Measurements from ENCODE around the gene ZBTB12. TPM values are rescaled to one million over a fixed set of nuclear protein-coding genes. Genes with fewer than 3 reads are reported as not detected.

Gene ZBTB12
- total and polyA plus RNA-seq, 2 of the 8 experiments (the other 6 are each of a cell fraction or from before 2014, with no cell fraction given), result 20.7 to 40.8 TPM

- no peaks in the 10 kb centered on the region for H3K79me2 ChIP-seq (ENCODE audit: control insufficient read depth in 1 of 2, insufficient read depth in 2 of 2, low read length in 2 of 2)
- no peak overlapping the region for H2AK5ac ChIP-seq (ENCODE audit: low read depth, low read length)
- H3K79me1 ChIP-seq (ENCODE audit: low read depth, low read length), result no peaks in the 10 kb centered on the region
- H3K14ac ChIP-seq (ENCODE audit: insufficient read length), result no peak overlapping the region
- no peak overlapping the region for H2BK15ac ChIP-seq (ENCODE audit: low read length)
- H3K9me3 ChIP-seq (ENCODE audit: insufficient read depth in 2 of 2, low read depth in 1 of 2, low read length in 1 of 2), result no peaks in the 10 kb centered on the region
- no peak overlapping the region for H3K4me3 ChIP-seq (ENCODE audit: extremely low read depth in 1 of 4, insufficient read depth in 2 of 4, low read depth in 3 of 4, low read length in 4 of 4)
- no peak overlapping the region for H3K4me2 ChIP-seq (ENCODE audit: insufficient read depth in 1 of 2, low read depth in 2 of 2, low read length in 2 of 2)
- no peak overlapping the region for H3K56ac ChIP-seq (replicated peaks; ENCODE audit: insufficient read length, low read depth, low read length)
- H3K4ac ChIP-seq (replicated peaks; ENCODE audit: insufficient read length, low read depth, low read length), result no peak overlapping the region
- no peak overlapping the region for H2AFZ ChIP-seq (ENCODE audit: low read length)
- H3K23me2 ChIP-seq (ENCODE audit: low read depth, low read length), result no peaks in the 10 kb centered on the region; the same call in 1 of the 2 replicates
- no peak overlapping the region for H3K9ac ChIP-seq (replicated peaks in 1 of 4; ENCODE audit: extremely low read depth in 1 of 4, low read depth in 3 of 4, low read length in 3 of 4)
- no peaks in the 10 kb centered on the region for H3K4me1 ChIP-seq (replicated peaks in 1 of 4; ENCODE audit: control insufficient read depth in 3 of 4, insufficient read depth in 4 of 4, low read length in 3 of 4)
- DNase-seq (ENCODE audit: low read depth in 1 of 2, low spot score in 2 of 2) (no peak), FAIRE-seq (no peak)
- WGBS, 2 experiments (ENCODE audit: extremely low coverage in 1 of 2, insufficient coverage in 1 of 2, insufficient read length in 1 of 2, insufficient replicate concordance in 2 of 2, low coverage in 1 of 2, low lambda C conversion rate in 2 of 2, missing lambda C conversion rate in 1 of 2), result 95% methylated on average over 8 of the region's 8 CpGs; no CpG with 5 or more reads in 1 of the 2 experiments
- H2BK5ac ChIP-seq (ENCODE audit: low read depth, low read length), result no peak overlapping the region
- no peak overlapping the region for H4K91ac ChIP-seq (replicated peaks; ENCODE audit: insufficient read length, low read length)
- no peak overlapping the region for H3K18ac ChIP-seq (ENCODE audit: extremely low read depth, low read length)
- no peak overlapping the region for H2BK20ac ChIP-seq (ENCODE audit: low read length)
- no peak overlapping the region for H2BK120ac ChIP-seq (replicated peaks; ENCODE audit: low read depth, low read length)
- H3K23ac ChIP-seq (ENCODE audit: insufficient read length), result no peak overlapping the region
- no peak overlapping the region for H4K8ac ChIP-seq (ENCODE audit: extremely low read depth, insufficient read depth, low read length)
- H3K27ac ChIP-seq (ENCODE audit: low read depth, low read length), result no peak overlapping the region
- H2BK12ac ChIP-seq (ENCODE audit: low read depth, low read length), result no peak overlapping the region
- H4K20me1 ChIP-seq (replicated peaks in 1 of 2; ENCODE audit: control insufficient read depth in 1 of 2, insufficient read depth in 2 of 2, low read length in 2 of 2), result no peaks in the 10 kb centered on the region
- CTCF ChIA-PET (ENCODE audit: partially characterized antibody), result interaction anchor here (0.5 to 1.9 kb wide), 8 partner anchors 13 to 481 kb away, joined by 3 to 5 read pairs (median 3); partner anchors contain the start of gene DDAH2
- no peaks in the 10 kb centered on the region for H3K27me3 ChIP-seq (replicated peaks in 1 of 4; ENCODE audit: control insufficient read depth in 3 of 4, extremely low read depth in 1 of 4, insufficient read depth in 3 of 4, low read length in 3 of 4)
- H4K5ac ChIP-seq (ENCODE audit: insufficient read length, low read depth, low read length), result no peak overlapping the region
- POLR2A ChIA-PET (ENCODE audit: partially characterized antibody), result interaction anchor here (0.6 to 1.1 kb wide), 4 partner anchors 40 to 242 kb away, joined by 3 read pairs; partner anchors contain the start of genes NELFE and SKIC2
- TF ChIP-seq RNF2 (IDR thresholded peaks at IDR 0.05; ENCODE audit: borderline replicate concordance, low read depth, low read length, missing control alignments, poor library complexity, severe bottlenecking) (no peak), NRF1 (IDR thresholded peaks at IDR 0.05; ENCODE audit: low read depth, low read length) (no peak)
- no peaks in the 10 kb centered on the region for H3K36me3 ChIP-seq (ENCODE audit: control insufficient read depth in 2 of 4, insufficient read depth in 4 of 4, low read length in 3 of 4)
Measured at GRCh38 chr6:31918069-31918720, 16.3 kb upstream of the ZBTB12 start.
